Activated naive CD4-positive, alpha-beta T cell treated with anti-CD3 and anti-CD28 coated beads for 36 hours (primary cell): Measurements from ENCODE around the gene SND1. TPM values are rescaled to one million over a fixed set of nuclear protein-coding genes. Genes with fewer than 3 reads are reported as not detected.
"Not testable (repeated sequence)": the region's sequence is repeated elsewhere in the genome, so short reads cannot be mapped to it uniquely, and the experiment has no call there.

Experiments used
- CTCF ChIA-PET: fragments of 350-600 bp; sonication (Branson Sonifier 250); formaldehyde crosslinking; loops from one replicate; lab custom pipeline; 2021; ENCODE audit warnings: antibody characterized with exemption; lab: Charles Lee
- DNase-seq: peaks from one replicate; pipeline ENCODE4 v3.0.0-alpha.2; 2020
- H3K27ac Mint-ChIP-seq: one replicate; pipeline ENCODE4 v1.8.0; 2021; ENCODE audit warnings: mild to moderate bottlenecking, mixed read lengths
- H3K27me3 Mint-ChIP-seq: one replicate; pipeline ENCODE4 v1.8.0; 2021; ENCODE audit warnings: low read depth, mixed read lengths
- H3K36me3 Mint-ChIP-seq: one replicate; pipeline ENCODE4 v1.8.0; 2021; ENCODE audit warnings: low read depth, mixed read lengths
- H3K4me1 Mint-ChIP-seq: one replicate; pipeline ENCODE4 v1.8.0; 2021; ENCODE audit warnings: low read depth, mixed read lengths
- H3K4me3 Mint-ChIP-seq: one replicate; pipeline ENCODE4 v1.8.0; 2021; ENCODE audit warnings: mild to moderate bottlenecking, moderate library complexity, mixed read lengths
- H3K9me3 Mint-ChIP-seq: one replicate; pipeline ENCODE4 v1.8.0; 2021; ENCODE audit warnings: mixed read lengths
- intact Hi-C: fragments of 100-400 bp; cut with micrococcal nuclease; formaldehyde crosslinking; loops from one replicate; pipeline ENCODE4 v1.15.1; 2023
- total RNA-seq, 2 experiments: library from RNA; stranded (reverse); gene quantifications; one replicate each; pipeline ENCODE4 v1.2.3, GENCODE V29; 2021

The SND1 gene
- total RNA-seq, 2 experiments from 2014 or later = 184 to 211 TPM

DNA sequence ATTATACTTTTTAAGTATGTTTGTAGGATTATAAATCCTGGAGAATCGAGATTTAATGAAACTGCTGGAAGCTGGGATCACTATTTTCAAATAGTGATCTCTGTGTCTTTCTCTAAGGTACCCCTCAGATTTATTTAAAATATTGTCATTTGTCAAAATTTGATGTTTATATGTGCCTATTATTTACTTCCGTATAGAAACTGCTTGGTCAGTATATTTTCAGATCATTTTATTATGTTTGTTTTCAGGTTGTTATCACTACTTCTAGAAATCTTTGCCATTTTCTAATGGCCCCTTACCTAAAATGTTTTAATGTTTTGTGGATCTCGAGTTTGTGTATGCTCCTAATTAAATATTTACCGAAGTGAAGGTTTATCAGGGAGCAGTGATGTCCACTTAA is 183.7 kb downstream of the SND1 start:
- no peak overlapping the region for H3K27ac Mint-ChIP-seq
- no peaks in the 10 kb centered on the region for H3K27me3 Mint-ChIP-seq
- no peaks in the 10 kb centered on the region for H3K4me1 Mint-ChIP-seq
- peaks cover 55% of the 10 kb centered on the region for H3K36me3 Mint-ChIP-seq
- no peak for DNase-seq
- intact Hi-C loops = no loop called here
- peaks cover 19% of the 10 kb centered on the region for H3K9me3 Mint-ChIP-seq
- CTCF ChIA-PET = no interaction called here
- no peak overlapping the region for H3K4me3 Mint-ChIP-seq

DNA sequence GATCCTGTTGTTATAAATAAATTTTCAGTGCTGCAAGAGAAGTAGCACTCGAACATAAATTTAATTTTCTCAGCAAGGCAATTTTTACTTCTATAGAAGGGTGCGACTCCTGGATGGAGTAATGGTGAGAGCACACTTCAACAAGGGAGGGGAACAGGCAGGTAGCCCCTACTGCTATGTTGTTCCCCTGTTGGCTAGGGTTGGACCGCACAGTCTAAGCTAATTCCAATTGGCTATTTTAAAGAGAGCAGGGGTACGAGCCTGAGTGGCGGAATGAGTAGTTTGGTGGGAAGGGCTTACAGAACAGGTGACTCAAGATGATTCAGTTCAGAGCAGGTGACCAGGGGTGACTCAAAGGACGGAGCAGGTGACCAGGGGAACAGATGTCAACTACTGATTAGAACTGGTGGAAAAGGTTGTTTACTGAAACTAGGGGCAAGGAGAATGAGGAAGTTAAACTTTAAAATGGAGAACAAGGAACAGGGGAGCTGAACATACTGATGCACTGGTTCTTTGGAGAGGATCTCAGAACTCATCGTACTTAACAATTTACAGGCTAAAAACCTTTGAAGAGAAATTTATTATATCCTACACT is 185.9 kb downstream of the SND1 start:
- H3K27me3 Mint-ChIP-seq = not testable (repeated sequence)
- CTCF ChIA-PET = interaction anchor here (1.1 kb wide), 1 partner anchor 371 kb away, joined by 3 read pairs; no protein-coding TSS in a partner anchor
- H3K36me3 Mint-ChIP-seq = peaks cover 47% of the 10 kb centered on the region

DNA sequence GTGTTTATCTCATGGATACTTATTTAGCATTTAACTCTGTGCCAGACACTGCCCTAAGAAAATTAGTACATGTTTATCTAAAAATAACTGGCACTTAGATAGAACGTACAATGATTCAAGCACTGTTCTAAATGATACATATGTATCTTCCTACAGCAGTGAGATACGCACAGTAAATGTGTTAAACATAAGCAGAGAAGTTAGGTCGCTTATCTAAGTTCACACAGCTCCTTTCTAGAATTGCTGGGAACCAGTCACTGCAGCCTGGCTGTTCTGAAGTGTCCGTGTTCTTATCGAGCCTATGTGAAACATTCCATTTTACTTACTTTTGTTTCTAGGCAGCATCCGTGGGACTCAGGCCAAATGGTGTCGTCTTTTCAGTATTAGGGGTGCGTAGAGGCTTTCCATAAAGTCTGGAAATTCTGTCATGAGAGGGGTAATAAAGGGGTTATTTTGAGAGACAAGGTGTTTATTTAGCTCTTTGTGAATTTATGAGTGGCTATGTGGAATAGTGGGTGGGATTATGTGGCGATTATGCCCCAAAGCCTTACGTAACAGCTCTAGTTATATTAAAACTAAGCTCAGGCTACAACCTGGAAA is 186.9 kb downstream of the SND1 start:
- H3K4me3 Mint-ChIP-seq = no peak overlapping the region
- peaks cover 19% of the 10 kb centered on the region for H3K9me3 Mint-ChIP-seq
- peaks cover 4% of the 10 kb centered on the region for H3K4me1 Mint-ChIP-seq
- DNase-seq = no peak
- peaks cover 48% of the 10 kb centered on the region for H3K36me3 Mint-ChIP-seq
- intact Hi-C loops = no loop called here
- H3K27me3 Mint-ChIP-seq = no peaks in the 10 kb centered on the region
- H3K27ac Mint-ChIP-seq = no peak overlapping the region
- CTCF ChIA-PET = interaction anchor here (0.6 to 1.1 kb wide), 2 partner anchors 49 to 370 kb away, joined by 3 read pairs; no protein-coding TSS in a partner anchor

More for the DNA sequence above, 185.9 kb downstream of the SND1 start:
- H3K4me3 Mint-ChIP-seq, DNase-seq, intact Hi-C loops, H3K27ac Mint-ChIP-seq, H3K4me1 Mint-ChIP-seq: not testable (repeated sequence)
- peaks cover 19% of the 10 kb centered on the region for H3K9me3 Mint-ChIP-seq

DNA sequence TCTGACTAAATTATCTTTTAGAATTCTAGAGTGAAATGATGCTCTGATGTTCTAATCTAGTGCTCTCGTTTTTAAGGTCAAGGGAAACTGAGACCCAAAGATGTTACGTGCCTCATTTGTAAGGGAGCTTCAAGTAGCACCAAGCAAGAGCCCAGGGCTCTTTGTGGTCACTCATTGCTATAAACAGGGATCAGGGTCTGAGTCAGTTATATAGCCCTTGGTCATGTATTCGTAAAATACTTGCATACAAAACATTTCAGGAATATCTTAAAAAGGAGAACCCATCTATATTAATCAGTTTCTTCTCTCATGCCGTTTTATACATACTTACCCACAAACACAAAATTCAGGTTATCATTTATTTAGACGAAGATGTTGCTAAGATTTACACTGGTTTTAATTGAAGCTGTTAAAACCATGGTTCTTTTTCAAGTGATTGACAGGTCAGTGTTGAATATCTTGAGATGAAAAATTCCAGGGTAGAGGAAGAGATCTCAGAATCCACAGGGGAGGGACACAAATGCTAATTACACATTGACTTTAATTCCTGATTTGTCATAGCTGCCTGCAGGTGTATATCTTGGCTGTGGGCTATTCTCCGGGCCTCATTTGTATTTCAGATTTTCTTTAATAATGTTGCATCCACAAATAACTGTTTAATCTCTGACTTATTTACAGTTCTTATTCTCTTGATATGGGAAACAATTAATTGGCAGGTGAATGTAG is 188.4 kb downstream of the SND1 start:
- Mint-ChIP-seq H3K27ac (no peak overlapping the region), H3K9me3 (peaks cover 15% of the 10 kb centered on the region), H3K4me3 (no peak overlapping the region), H3K4me1 (peaks cover 4% of the 10 kb centered on the region), H3K27me3 (no peaks in the 10 kb centered on the region), H3K36me3 (peaks cover 45% of the 10 kb centered on the region)
- CTCF ChIA-PET = no interaction called here
- intact Hi-C loops = no loop called here
- no peak for DNase-seq

DNA sequence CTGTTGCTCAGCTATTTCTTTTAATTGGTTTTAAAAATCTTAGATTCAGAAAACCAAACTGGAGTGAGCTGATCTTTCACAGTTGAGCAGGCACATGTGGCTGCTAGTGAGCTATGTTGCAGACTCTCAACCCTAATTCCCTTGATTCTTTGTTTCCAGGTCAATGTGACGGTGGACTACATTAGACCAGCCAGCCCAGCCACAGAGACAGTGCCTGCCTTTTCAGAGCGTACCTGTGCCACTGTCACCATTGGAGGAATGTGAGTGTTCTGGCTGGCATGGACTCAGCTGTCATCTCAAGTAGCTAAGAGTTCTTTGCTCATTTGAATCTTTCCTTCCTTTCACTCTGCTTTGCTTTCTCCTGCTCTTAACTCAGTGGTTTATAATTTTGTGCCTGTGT is 192.2 kb downstream of the SND1 start:
- Mint-ChIP-seq H3K27ac (no peak overlapping the region), H3K4me1 (peaks cover 7% of the 10 kb centered on the region), H3K27me3 (no peaks in the 10 kb centered on the region), H3K36me3 (peaks cover 35% of the 10 kb centered on the region), H3K4me3 (no peak overlapping the region), H3K9me3 (no peaks in the 10 kb centered on the region)
- no peak for DNase-seq
- intact Hi-C loops = no loop called here
- CTCF ChIA-PET = interaction anchor here (0.6 kb wide), 1 partner anchor 26 kb away, joined by 3 read pairs; no protein-coding TSS in a partner anchor

DNA sequence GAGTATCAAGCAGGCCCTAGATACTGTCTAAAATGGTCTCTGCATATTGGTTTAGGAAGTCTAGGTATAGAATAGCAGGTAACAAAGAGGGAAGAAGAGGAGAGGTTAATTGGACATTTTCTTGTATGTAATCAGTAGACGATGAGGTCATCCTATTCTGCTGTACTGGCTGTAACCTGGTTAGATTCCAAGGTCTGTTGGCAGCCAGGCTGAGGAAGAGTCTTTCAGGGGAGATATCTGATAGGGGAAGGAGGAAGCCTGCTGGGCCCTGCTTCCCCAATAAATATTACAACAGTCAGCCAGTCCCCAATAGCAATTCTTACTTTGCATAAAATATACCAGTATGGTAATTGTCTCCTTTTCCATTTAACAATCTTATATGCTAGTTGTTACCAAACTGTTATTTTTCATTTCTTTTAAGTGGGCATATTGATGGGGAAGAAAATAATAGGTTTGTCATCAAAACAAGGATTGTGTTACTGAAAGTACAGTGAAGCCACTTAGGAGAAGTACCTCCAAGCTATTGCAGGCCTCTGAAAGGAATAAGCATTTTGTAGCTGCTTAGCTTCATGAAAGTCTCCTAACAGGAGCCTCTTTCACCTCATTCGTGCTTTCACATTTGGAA is 192.8 kb downstream of the SND1 start:
- no peak overlapping the region for H3K27ac Mint-ChIP-seq
- H3K4me1 Mint-ChIP-seq = peaks cover 13% of the 10 kb centered on the region
- H3K36me3 Mint-ChIP-seq = peaks cover 41% of the 10 kb centered on the region
- intact Hi-C loops = no loop called here
- CTCF ChIA-PET = no interaction called here
- H3K27me3 Mint-ChIP-seq = no peaks in the 10 kb centered on the region
- no peaks in the 10 kb centered on the region for H3K9me3 Mint-ChIP-seq
- H3K4me3 Mint-ChIP-seq = no peak overlapping the region
- no peak for DNase-seq

DNA sequence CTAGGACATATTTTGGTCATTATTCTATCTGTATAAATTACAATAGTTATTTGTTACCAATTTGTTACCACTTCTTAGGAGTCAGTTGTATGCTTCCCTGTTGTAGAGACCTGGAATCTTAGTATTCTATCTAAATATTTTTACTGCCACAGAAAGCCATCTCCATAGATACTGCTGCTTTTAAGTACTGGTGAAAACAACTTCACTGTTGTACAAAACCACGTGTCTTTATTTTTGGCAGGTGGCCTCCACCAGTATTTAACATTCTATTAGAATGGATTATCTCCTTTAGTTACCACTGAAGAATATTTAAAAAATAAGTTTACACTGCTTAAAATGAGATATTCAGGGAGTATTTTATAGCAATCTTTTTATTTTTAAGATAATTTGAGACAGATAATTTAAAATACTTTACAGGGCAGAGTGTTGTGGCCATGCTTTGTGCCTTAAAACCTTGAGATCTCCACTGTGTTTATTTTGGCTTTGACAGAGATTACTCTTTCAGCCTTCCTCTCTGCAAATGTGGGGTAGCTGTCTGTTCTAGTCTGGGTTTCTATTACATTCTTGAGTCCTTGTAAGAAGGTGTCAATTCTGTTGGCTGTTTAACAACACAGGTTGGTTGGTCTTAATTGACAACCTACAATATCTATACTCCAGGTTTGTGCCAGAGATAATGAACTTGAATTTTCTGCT is 193.7 kb downstream of the SND1 start:
- DNase-seq = no peak
- intact Hi-C loops = no loop called here
- no peak overlapping the region for H3K27ac Mint-ChIP-seq
- no peak overlapping the region for H3K4me3 Mint-ChIP-seq
- CTCF ChIA-PET = no interaction called here
- no peaks in the 10 kb centered on the region for H3K9me3 Mint-ChIP-seq
- peaks cover 42% of the 10 kb centered on the region for H3K36me3 Mint-ChIP-seq
- no peaks in the 10 kb centered on the region for H3K27me3 Mint-ChIP-seq
- peaks cover 22% of the 10 kb centered on the region for H3K4me1 Mint-ChIP-seq

DNA sequence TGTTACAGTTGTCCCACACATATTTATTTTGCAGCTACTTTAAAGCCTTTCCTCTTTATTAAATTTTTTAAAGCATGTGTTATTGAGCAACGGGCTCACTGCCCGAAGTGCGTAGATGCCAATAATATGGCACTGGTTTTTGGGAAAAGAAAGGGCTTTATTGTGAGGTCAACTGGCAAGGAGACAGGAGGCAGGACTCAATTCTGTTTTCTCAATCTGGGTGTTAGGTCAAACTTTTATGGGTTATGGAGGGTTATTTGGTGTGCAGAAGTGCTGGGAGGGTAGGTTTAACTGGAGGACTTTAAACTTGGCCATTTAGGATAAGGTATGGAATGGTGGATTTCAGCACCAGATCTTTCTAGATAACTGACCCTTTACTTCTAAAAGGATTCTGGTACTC is 195.6 kb downstream of the SND1 start:
- Mint-ChIP-seq H3K27me3 (no peaks in the 10 kb centered on the region), H3K9me3 (no peaks in the 10 kb centered on the region), H3K4me1 (peaks cover 27% of the 10 kb centered on the region), H3K36me3 (peaks cover 39% of the 10 kb centered on the region), H3K27ac (no peak overlapping the region), H3K4me3 (no peak overlapping the region)
- CTCF ChIA-PET = interaction anchor here (0.6 kb wide), 1 partner anchor 491 kb away, joined by 4 read pairs; no protein-coding TSS in a partner anchor
- no peak for DNase-seq
- intact Hi-C loops = no loop called here

DNA sequence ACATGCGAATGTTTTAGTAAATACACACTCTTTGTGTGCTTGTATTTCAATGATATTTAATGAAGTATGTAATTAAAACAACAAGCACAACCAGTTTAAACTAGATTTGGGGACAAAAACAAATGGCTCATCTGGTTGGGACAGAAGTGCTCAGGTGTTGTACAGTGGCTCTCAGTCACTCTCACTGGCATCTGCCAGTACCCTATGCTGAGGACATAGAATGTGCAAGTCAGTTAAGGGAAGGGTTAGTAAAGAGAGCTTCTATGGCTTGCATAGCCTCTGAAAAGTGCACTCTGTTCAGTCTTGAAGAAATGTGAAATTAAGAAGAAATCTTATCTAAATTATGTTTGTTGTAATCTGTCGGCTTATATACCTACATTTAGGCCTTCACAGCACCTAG is 196.2 kb downstream of the SND1 start:
- H3K36me3 Mint-ChIP-seq = peaks cover 35% of the 10 kb centered on the region
- CTCF ChIA-PET = no interaction called here

DNA sequence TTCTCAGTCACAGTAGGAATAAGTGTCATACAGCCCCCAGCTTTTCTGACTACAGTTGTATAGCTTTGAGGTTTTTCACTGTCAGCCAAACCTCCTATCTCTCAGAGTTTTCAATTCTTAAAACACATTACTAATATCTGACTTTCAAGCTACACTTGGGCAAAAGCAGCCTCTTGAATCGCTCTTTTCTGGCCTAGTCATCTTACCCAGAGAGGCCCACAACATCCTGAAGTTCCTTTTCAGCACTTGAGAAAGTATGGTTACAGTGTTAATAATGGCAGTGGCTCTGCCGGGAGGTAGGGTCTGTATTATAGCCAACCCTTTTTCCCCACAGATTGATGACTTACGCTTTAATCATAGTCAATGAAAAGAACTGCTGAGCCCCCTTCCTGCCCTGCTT is 198.2 kb downstream of the SND1 start:
- intact Hi-C loops = loop anchor here (1.0 to 5.0 kb wide), 4 partner anchors 30 to 143 kb away; no protein-coding TSS in a partner anchor
- H3K4me1 Mint-ChIP-seq = peaks cover 39% of the 10 kb centered on the region
- H3K4me3 Mint-ChIP-seq = no peak overlapping the region
- H3K27ac Mint-ChIP-seq = peak overlapping the region; percentile 84
- DNase-seq = peak; percentile 68
- CTCF ChIA-PET = no interaction called here
- no peaks in the 10 kb centered on the region for H3K9me3 Mint-ChIP-seq
- peaks cover 23% of the 10 kb centered on the region for H3K36me3 Mint-ChIP-seq
- H3K27me3 Mint-ChIP-seq = no peaks in the 10 kb centered on the region

More for the DNA sequence above, 196.2 kb downstream of the SND1 start:
- no peaks in the 10 kb centered on the region for H3K27me3 Mint-ChIP-seq
- intact Hi-C loops = no loop called here
- no peak overlapping the region for H3K27ac Mint-ChIP-seq
- no peaks in the 10 kb centered on the region for H3K9me3 Mint-ChIP-seq
- no peak for DNase-seq
- no peak overlapping the region for H3K4me3 Mint-ChIP-seq
- H3K4me1 Mint-ChIP-seq = peaks cover 31% of the 10 kb centered on the region

DNA sequence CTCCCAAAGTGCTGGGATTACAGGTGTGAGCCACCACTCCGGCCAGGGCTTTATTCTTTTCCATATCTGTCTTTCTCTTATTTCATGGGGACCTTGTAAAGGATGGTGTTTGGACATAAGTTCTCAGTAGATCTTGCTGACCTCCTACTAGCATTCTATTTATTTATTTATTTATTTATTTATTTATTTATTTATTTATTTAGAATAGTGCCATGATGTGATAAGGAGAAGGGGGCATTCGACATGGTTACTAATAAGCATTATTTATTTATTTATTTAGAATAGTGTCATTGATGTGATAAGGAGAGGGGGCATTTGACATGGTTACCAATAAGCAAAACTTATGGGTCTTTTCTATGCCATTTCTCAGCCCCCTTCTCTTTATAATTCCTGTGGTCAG is 202.4 kb downstream of the SND1 start:
- no peak for DNase-seq
- Mint-ChIP-seq H3K4me1 (peaks cover 71% of the 10 kb centered on the region), H3K9me3 (no peaks in the 10 kb centered on the region), H3K27ac (no peak overlapping the region), H3K36me3 (peaks cover 16% of the 10 kb centered on the region), H3K4me3 (no peak overlapping the region), H3K27me3 (no peaks in the 10 kb centered on the region)
- CTCF ChIA-PET = no interaction called here
- intact Hi-C loops = loop anchor here (5.0 kb wide), 1 partner anchor 147 kb away; no protein-coding TSS in a partner anchor

DNA sequence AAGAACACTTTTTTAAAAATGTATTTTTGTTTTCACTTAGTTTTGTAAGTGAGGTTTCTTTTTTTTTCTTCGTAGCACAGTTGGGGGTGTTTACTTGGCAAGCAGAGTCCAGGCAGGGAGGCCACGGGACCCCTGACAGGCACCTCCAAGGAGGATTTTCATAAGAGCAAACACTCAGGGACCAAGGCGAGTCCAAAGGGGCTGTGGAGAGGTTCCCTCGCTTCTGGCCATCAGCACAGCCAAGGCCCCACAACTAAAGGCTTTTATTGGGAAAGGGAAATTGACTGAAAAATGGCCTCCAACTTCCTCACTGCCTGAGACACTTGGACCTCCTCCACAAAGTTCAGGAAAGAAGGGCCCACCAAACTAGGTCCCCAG is 205.5 kb downstream of the SND1 start:
- no peak for DNase-seq
- Mint-ChIP-seq H3K27ac (no peak overlapping the region), H3K4me1 (peaks cover 60% of the 10 kb centered on the region), H3K36me3 (peaks cover 10% of the 10 kb centered on the region), H3K27me3 (no peaks in the 10 kb centered on the region), H3K9me3 (no peaks in the 10 kb centered on the region), H3K4me3 (no peak overlapping the region)
- intact Hi-C loops = loop anchor here (1.0 to 5.0 kb wide), 6 partner anchors 112 to 453 kb away; partner anchors contain the start of genes ARF5, GCC1 and SND1
- CTCF ChIA-PET = no interaction called here
